HL-60 (cell line): ENCODE data around the gene GRK2.

ENCODE experiments used
- CTCF ChIP-seq: IDR thresholded peaks from one replicate; pipeline ENCODE4 v1.5.1; 2011; ENCODE audit warnings: low read length, control low read depth, inconsistent platforms; ENCODE audit not compliant: insufficient read depth
- GABPA ChIP-seq: IDR thresholded peaks from 2 replicates; pipeline ENCODE4 v1.6.1; 2012; ENCODE audit warnings: low read depth
- POLR2AphosphoS5 ChIP-seq: IDR thresholded peaks from 2 replicates; pipeline ENCODE4 v1.6.1; 2012; ENCODE audit warnings: low read depth
- REST ChIP-seq: IDR thresholded peaks from 2 replicates; pipeline ENCODE4 v1.6.1; 2012; ENCODE audit warnings: low read depth; ENCODE audit not compliant: insufficient replicate concordance

DNA sequence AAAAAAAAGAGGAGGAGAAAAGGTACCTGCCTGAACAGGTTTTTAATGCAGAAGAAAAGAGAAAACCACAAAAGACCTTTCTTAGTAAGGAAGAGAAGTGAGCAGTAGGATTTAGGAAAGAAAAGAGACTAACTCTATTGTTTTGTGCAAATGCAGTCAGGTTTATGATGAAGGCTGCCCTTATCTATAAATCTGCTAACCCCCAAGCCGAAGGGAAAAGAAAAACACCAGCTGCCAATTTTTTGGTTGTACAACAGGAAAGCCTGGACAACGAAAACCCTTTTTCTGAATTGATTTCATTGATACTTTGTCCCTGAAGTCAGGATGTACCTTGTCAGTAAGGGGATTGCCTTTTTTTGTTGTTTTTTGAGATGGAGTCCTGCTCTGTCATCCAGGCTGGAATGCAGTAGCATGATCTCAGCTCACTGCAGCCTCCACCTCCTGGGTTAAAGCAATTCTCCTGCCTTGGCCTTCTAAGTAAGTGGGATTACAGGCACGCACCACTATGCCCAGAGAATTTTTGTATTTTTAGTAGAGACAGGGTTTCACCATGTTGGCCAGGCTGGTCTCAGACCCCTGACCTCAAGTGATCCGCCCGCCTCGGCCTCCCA lies 65.9 kb downstream of the GRK2 start:
- TF ChIP-seq CTCF (no peak), POLR2AphosphoS5 (no peak), REST (no peak), GABPA (no peak)
